Stimulated activated CD8-positive, alpha-beta memory T cell treated with anti-CD3 and anti-CD28 coated beads, Interleukin-12 subunit alpha, Interleukin-12 subunit beta, amount 100 ng/mL, for 4 hours (primary cell): ENCODE data around the gene CELSR1.

Experiments used
- DNase-seq: peaks from one replicate; pipeline ENCODE4 v3.0.0-alpha.2; 2020; ENCODE audit warnings: low read depth

CELSR1 gene

DNA sequence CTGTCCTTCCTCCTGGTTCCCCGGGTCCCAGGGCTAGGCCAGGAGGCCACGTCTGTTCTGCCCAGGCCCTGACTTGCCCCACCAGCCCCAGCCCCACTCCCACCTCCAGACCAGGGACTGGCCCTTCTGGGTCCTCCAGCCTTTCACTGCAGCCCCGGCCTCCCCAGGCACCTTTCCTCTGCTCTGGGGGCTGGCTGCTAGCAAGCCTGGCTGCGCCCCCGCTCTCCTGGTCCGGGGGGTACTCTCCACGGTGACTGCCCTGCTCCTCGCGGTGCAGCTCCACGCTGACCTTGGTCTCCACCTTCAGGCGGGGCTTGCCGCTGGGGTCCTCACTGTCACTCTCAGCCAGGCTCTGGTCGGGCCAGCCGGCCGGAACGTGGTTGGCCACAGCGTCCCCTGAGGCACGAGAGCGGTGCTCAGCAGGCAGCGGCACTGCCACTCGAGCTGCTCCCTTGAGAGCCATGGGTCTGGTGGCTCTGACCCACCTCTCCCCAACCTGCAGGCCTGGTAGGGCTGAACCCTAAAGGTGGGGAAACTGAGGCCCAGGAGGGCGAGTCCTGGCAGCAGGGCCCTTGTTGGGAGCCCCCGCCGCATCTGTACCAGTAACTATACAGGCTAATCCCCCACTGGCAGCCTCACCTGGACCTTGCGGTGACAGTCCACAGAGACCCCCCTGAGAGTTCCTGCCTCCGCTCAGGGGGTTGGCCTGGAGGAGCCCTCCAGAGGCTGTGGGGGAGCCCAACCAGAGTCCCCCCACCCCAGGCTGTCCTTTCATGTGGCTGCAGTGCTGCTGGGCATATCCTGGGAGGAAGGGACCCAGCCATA lies 172.9 kb downstream of the CELSR1 start:
- DNase-seq = no peak

DNA sequence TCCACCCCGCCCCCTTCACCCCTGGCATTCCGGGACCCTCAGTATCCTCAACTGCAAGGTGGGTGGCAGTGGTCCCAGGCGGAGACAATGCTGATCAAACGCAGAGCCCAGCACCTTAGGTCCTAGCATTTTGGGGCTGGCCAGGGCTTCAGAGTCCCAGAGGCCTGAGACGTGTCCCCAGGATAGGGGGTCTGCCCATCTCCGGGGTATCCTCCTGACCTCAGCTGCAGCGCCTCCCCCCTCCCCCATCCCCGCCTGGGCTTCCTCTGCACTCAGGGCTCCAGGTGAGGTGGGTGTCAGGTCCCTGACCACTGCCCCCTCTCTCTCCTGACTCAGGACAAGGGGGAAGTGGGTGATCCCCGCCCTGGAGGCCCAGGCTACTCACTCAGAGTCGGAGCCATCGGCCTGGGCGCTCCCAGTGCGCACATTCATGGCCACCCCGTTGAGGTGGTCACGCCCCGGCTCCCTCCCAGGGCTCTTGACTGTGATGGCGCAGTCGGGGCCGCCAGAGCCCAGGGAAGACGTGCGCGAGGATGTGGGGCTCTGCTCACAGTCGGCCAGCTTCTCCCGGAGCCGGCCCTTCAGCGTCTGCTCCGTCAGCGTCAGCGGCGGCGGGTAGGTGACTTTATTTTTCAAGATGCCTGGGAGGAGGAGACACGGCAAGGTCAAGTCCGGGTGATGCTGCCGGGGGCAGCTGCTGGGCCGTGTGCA lies 173.7 kb downstream of the CELSR1 start:
- DNase-seq = no peak

DNA sequence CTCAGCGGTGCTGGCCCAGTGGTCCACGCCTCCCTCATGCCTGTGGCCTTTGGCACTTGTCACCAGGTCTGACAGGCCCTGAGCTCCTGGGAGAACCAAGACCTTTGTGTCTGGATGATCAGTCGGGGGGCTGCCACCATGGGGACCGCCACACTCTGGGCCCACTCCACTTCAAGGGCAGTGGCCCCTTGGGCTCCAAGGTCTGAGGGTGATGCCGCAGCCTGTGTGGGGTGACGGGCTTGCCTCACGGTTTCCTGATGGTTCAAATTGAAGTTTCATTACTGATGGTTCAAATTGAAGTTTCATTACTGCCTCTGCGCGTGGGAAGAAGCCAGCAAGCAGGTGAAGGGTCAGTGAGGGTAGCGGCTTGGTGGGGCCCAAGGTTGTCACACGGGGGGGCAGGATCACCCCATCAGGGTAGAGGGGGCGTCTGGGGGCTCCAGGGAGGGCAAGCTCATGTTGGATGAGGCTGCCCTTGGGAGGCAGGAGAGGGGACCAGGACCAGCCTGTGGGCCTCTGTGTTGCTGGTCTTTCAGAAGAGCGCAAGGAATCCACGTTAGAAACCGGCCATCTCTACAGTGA lies 174.4 kb downstream of the CELSR1 start:
- no peak for DNase-seq

DNA sequence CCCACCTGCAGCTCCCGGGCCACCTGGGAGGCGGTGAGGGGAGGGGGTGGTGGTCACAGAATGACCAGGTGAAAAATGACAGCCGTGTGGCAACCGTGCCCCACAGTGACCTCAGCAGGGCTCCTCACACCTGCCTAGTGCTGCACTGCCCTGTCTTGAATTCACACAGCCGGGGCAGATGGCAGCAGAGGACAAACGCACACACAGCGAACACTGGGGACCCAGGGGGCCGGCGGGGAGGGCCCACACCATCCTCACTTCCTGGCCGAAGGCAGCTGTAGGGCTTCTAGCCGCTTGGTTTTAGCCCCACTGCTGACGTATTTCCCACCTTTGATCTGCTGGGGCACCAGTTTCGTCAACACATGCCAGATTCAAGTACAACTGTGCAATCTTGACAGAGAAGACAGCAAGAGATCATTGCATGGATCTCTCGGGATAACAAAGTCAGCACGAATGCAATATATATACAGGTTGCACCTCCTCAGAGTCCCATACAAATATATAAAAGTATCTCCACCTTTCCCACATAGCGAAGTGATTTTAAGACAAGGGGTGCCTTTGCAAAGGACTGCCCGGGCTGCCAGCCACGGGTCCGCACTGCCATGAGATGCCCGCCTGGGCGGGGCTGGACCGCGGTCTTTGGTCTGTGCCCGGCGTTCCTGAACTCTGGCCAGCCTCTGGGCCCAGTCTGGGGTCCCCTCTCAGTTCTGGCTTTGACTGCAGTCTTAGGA lies 175.1 kb downstream of the CELSR1 start:
- no peak for DNase-seq

DNA sequence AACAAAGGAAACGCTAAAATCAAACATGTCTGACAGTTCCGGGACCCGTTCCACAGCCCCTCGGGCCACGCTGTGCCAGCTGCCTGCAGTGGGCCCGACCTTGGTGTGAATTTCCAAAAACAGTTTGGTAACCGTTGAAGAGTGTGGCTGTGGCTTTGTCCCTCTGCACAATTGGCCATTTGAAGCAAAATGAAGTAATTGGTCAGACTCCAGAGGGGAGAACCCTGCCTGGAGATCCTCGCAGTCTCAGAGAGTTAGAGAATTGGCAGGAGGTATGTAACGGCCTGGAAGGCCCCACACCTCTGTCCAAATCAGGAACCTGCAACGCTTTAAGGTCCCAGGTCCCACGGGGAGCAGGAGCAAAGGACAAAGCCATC lies 175.6 kb downstream of the CELSR1 start:
- no peak for DNase-seq

DNA sequence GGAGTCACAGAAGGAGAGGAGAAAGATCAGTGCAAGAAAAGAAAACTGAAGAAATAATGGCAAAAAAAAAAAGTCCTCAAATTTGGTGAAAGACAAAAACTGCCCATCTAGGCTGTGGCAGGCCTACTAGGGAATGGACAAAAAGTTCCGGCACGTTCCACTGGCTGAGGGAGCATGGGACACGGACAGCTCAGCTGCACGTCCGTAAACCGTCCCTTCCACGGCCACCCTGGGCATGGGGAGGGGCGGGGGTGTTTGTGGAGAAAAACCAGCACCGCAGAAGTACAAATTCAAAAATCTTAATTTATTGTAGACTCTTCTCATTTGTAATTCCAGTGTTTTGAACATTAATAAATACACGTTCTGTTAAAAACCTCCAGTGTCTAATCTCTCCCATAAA lies 176.5 kb downstream of the CELSR1 start:
- no peak for DNase-seq

DNA sequence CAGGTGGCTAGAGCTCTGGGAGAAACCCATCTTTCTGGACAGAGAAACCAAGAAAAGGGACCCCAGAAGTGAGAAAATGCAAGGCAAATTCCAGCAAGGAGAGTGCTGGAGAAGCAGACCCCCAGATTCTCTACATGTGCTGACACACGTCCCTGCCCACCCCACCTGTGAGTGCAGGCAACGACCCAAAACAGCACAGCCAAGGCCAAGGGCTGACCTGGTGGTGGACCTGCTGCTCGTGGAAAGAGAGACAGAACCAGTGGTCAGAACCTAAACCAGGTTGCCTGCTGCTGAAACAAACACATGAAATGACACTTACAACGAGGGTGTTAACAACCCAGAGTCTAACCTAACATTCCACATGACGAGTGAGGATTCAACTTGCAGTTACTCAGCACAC lies 177.3 kb downstream of the CELSR1 start:
- no peak for DNase-seq

DNA sequence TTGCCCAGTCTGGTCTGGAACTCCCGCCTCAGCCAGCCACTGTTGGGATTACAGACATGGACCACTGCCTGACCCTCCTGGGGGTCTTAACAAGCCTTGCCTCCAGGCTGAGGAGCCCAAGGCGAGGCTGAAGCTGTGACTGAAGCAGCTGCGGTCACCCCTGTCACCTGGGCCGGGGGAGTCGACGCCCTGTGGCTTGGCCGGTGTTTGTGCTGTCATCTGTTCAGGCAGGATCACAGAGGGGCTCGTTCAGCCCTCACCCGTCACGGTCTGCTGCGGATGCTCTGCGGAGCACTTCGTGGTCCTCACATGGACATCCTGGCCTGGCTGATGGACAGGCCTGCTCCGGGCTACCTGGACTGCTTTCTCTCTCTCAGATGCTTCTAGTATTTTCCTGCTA lies 178.1 kb downstream of the CELSR1 start:
- no peak for DNase-seq

DNA sequence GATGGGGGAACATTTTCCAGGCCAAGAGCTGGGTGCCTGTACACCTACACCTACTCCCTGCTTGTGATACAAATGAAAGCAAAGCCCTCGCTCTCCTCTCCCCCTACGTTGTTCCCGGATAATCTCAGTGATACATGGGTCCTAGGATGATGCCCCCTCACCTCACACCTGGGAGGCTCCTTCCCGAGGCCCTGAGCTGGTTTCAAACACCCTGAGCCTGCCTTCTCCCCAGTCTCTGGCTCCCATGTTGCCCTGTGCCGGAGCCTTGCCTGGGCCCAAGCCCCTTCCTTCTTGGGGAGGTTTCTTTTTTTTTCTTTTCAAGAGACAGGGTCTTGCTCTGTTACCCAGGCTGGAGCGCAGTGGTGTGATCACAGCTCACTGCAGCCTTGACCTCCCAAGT lies 178.7 kb downstream of the CELSR1 start:
- DNase-seq = no peak

DNA sequence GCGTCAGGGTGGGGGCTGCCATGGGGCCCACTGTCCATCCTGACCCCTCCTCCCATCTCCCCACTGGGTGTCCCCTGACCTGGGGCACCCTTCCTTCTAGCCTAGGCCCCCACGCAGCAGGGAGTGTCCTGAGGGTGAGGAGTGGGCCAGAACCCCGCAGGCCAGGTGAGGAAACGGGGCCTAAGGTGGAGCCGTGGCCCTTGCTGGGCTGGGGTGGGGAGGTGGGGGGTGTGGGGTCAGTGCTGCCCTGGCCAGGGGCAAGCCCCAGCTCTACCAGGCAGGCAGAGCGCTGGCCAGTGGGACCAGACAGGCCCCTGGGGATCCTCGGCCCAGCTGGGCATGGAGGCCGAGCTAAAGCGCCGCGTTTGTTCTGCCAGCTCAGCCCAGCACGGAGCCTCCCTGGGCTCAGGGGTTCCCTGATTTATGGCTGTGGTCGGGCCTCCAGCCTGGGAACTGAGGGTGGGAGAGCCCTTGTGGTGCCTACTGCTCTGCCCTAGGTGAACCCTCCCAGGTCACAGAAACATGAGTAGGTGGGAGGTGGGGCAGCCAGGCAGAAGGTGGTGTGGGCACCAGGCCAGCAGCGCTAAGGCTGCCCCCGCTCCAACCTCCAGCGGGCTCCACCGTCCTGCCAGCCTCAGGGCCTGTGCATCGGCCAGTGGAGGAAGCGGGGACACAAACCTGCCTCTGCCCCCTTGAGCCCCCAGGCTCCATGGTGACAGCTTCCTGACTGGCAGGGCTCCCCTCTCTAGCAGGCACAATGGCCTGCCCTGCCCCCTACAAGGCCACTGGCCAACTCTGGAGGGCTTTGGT lies 179.5 kb downstream of the CELSR1 start:
- no peak for DNase-seq

DNA sequence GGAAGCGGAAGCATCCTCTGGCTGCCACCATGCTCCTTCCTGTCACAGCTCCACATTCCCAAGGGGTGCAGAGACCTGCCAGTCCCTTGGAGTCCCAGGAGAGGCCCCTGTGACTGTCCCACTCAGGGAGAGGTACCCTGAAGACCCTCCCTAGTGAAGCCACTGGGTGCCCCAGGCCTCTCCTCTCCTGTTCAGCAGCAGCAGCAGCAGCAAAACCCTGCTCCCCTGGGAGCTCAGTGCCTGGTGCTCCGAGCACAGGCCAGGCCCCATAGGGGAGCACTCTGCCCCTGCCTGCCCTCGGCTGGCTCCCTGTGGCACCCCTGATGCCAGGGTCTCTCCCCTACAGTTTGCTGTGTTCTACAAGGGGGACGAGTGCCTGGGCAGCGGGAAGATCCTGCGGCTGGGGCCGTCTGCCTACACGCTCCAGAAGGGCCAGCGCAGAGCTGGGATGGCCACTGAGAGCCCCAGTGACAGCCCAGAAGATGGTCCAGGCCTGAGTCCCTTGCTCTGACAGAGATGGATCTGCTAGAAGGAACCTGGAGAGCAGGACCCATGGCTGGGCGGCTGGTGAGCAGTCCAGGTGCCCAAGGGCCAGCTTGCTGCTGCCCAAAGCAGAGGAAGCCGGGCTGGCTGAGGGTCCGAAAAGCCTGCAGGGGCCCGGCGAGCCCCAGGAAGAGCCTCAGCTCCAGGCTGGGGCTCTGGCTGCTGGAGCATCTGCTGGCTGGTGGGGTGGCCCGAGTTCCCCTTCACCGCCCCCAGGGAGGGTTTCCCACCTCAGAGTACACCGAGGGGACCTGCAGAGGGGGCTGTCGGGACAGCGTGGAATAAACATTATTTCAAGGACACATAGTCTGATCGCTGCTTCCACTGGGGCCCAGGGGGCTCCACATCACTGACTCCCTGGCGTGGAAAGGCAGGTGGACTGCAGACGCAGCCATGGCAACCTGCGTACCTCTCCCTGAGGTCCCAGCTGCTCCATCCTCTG lies 180.6 kb downstream of the CELSR1 start:
- DNase-seq = no peak

DNA sequence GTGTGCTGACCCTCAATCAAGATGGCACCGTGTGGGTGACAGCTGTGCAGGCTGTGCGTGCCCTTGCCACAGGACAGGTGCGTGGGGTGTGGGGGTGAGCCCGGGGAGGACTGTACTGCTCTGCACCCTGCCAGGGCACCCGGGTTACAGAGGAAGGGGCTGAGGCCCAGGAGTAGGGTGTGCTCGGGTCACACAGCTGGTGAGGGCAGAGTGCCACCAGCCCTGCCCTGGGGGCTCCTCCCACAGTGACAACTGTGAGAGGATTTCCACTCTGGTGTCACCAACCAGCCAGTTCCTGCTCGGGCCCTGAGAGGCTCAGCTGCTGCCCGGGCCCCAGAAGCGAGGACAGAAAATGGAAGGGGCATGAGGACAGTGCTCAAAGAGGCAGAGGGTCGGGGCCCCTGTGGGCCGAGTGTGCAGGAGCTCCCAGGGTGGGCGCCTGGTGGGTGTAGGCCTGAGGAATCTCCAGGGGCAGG lies 181.4 kb downstream of the CELSR1 start:
- DNase-seq = no peak

DNA sequence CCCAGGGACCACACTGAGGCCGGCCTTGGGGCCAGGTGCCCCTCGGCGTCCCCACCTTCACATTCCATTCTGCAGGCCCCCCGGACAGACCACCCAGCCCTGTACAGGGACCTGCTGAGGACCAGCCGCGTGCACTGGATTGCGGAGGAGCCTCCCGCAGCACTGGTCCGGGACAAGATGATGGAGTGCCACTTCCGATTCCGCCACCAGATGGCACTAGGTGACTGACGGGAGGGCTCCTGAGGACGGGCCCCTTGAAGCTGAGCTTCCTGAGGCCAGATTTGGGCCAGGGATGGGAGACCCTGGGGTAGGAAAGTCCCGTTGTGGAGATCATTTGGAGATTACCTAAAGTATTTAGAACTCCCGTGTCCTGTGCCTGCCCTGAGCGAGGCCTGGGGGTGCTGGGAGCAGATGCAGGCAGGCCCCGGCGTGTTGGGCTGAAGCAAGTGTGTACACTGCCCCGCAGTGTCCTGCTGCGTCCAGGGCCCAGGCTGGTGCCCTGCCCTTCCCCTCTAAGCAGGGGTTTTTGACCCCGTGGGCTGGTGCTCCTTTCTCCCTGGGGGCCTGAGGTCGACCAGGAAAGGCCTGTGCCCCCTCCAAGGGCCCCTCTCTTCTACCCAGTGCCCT lies 181.9 kb downstream of the CELSR1 start:
- DNase-seq = no peak

DNA sequence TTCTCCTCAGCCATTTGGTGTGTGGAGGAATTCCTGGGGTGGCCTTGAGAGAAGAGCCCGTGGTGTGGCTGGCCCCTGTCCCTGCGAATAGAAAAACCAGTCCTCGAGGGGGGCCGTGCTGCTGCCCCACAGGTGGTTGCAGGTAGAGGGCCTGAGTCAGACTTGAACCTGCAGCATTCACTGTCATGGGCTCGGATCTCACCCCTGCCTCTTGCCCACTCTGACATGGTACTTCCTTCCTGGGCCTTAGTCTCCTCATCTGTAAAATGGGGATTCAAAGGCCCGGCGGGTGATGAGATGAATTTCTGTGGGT lies 182.5 kb downstream of the CELSR1 start:
- DNase-seq = no peak

DNA sequence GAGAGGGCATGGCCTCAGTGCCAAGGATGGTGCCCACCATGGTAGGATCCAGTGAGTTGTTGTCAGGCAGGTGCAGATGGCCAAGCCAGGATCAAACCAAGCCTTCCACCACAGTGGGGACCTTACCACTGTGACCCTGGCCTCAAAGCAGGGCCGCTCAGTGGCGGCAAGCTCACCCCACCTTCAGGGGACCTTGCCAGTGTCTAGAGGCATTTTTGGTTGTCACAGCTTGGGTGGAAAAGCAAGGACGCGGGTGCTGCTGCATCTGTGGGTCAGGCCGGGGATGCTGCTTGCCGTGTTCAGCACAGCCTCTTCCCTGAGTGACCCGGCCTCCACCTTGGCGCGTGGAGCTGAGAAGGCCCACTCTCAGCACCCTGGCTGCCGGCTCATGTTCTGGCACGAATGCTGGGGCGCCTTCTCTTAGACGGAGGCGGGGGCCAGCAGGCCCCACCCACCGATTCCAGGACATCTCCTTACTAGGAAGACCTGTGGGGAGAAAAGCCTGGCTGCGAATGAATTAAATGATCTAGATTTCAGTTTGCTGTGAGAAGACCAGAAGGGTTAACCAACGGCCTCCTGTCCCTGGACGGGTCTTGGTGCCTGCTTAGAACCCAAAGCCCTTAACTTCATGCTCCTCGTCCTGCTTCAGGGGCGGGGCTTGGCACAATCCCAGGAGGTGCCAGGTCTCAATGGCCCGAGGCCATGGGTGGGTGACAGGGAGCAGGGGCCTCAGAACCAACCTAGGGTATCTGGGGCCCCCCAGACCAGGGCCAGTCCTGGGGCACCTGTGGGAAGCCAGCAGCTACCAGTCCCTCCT lies 183.0 kb downstream of the CELSR1 start:
- no peak for DNase-seq

DNA sequence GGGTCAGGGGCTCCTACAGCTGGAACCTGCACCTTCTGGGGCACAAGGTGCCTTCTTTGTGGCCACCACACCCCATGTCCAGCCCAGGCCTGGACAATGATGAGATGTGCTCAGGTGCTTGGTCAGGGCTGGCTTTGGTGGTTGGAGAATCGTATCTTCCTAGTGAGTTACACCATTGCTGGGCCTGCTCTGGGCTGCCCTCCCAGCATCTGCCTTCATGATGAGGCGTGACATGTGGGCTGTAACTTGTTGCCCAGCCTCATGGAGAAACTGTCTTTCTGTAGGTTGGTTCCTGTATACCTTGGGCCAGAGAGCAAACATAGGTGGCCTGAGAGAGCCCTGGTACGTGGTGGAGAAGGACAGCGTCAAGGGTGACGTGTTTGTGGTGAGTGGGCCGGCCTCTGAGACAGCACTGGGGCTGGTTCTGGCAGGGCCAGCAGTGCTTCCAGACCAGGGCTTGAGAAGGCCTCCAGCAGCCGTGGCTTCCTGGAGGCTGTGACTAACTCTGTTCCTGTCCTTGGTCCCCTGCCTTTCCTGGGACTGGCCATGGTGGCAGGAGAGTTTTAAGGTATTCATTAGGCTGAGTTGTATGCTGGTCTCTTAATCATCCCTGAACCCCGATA lies 183.8 kb downstream of the CELSR1 start:
- DNase-seq = no peak

DNA sequence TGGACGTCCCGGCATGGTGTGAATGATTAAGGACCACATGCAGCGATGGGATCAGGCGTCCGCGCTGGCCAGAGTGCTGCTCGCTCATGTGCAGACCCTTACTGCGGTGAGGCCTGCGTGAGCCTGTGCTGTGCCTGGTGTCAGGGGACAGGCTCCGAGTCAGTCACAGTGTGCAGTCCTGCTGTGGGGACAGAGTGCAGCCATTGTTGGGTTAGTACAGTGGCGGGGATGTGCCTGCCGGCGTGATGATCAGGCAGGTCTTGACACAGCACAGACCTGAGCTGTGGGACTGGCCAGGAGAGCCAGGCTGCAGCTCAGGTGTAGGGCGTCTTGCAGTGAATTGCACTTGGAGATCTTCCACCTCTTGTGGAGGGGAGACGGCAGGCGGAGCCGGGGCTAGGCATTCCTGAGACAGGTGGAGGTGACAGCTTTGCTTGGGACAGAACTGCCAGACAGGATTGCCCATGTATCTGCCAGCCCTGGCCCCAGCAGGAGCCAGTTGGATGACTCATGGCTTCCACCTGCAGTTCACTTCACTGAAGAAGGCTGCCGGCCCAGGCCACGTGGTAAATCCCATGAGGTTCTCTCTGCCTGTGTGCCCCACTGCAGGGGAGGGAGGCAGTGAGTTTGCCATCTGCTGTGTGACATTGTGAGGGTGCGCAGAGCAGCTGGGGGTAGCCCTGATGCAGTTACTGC lies 184.6 kb downstream of the CELSR1 start:
- no peak for DNase-seq

DNA sequence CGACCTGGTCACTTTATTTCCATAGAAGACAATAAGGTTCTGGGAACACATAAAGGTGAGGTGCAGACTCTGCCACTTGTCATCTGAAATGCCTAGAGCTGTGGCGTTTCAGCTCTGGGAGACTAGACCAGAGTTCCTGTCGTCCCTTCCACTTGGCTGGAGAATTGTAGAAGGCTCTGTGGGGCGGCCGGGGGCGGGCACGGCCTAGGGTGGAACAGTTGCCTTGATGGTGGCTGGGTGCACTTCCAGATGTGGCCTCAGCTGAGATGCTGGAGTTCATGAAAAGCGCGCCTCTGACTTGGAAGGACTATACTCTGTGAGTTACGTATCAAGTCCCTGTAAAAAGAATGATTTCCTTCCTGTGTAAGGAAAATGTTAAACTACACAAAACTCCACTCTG lies 185.1 kb downstream of the CELSR1 start:
- DNase-seq = no peak
